HepG2 (cell line): ENCODE data around the gene RUVBL2. TPM values are rescaled to one million over a fixed set of nuclear protein-coding genes. Genes with fewer than 3 reads are reported as not detected.

Experiments used
- ARID3A ChIP-seq: IDR thresholded peaks from 2 replicates; pipeline ENCODE4 v1.6.1; 2012; ENCODE audit warnings: low read depth, low read length, improper control_type of control experiment
- ATF5 ChIP-seq: sonication (generic); formaldehyde crosslinking; IDR thresholded peaks from 2 replicates; pipeline ENCODE4 v1.4.0; 2020; ENCODE audit warnings: mild to moderate bottlenecking, low read depth, missing genetic modification reagents
- DR1 ChIP-seq: sonication (generic); formaldehyde crosslinking; IDR thresholded peaks from 2 replicates; pipeline ENCODE4 v1.8.0; 2021; ENCODE audit warnings: mild to moderate bottlenecking, missing genetic modification reagents, inconsistent platforms
- IKZF4 ChIP-seq: sonication (generic); formaldehyde crosslinking; IDR thresholded peaks from 2 replicates; pipeline ENCODE4 v1.5.1; 2020; ENCODE audit warnings: borderline replicate concordance, mild to moderate bottlenecking, low read depth, missing genetic modification reagents; ENCODE audit errors: not compliant biosample characterization
- MED8 ChIP-seq: sonication (generic); formaldehyde crosslinking; IDR thresholded peaks from 2 replicates; pipeline ENCODE4 v1.8.1; 2023; ENCODE audit warnings: mild to moderate bottlenecking, missing genetic modification reagents; ENCODE audit not compliant: insufficient replicate concordance
- PHF21A ChIP-seq: sonication (generic); formaldehyde crosslinking; IDR thresholded peaks from 2 replicates; pipeline ENCODE4 v1.5.0; 2020; ENCODE audit warnings: mild to moderate bottlenecking, missing genetic modification reagents
- RFXAP ChIP-seq: sonication (generic); formaldehyde crosslinking; IDR thresholded peaks from 2 replicates; pipeline ENCODE4 v1.4.0; 2020; ENCODE audit warnings: missing genetic modification reagents, borderline replicate concordance
- TCF12 ChIP-seq, 2 experiments: fragments of 450-650 bp in 1 of 2; sonication (generic) in 1 of 2; formaldehyde crosslinking in 1 of 2; IDR thresholded peaks; 2 replicates each; pipeline versions ENCODE4 v1.6.1 to v1.8.0; 2017 to 2022; ENCODE audit warnings: antibody characterized with exemption in 1 of 2, mild to moderate bottlenecking in 1 of 2, missing genetic modification reagents in 1 of 2, moderate library complexity in 1 of 2
- TFDP2 ChIP-seq: sonication (generic); formaldehyde crosslinking; IDR thresholded peaks from 2 replicates; pipeline ENCODE4 v1.4.0; 2020; ENCODE audit warnings: missing genetic modification reagents
- THAP11 ChIP-seq: IDR thresholded peaks from 2 replicates; pipeline ENCODE4 v1.6.1; 2016; ENCODE audit warnings: missing biosample characterization, missing genetic modification reagents
- ZBTB37 ChIP-seq: sonication (generic); formaldehyde crosslinking; IDR thresholded peaks from 2 replicates; pipeline ENCODE4 v1.4.0; 2020; ENCODE audit warnings: mild to moderate bottlenecking, missing genetic modification reagents
- ZFX ChIP-seq: sonication (generic); formaldehyde crosslinking; IDR thresholded peaks from 2 replicates; pipeline ENCODE4 v1.4.0; 2020; ENCODE audit warnings: mild to moderate bottlenecking, low read depth, missing genetic modification reagents, moderate library complexity
- ZNF572 ChIP-seq: sonication (generic); formaldehyde crosslinking; IDR thresholded peaks from 2 replicates; pipeline ENCODE4 v1.5.1; 2020; ENCODE audit warnings: mild to moderate bottlenecking, missing genetic modification reagents
- ZNF609 ChIP-seq: sonication (generic); formaldehyde crosslinking; IDR thresholded peaks from 2 replicates; pipeline ENCODE4 v1.4.0; 2020; ENCODE audit warnings: mild to moderate bottlenecking, missing genetic modification reagents, borderline replicate concordance
- ZNF749 ChIP-seq: sonication (generic); formaldehyde crosslinking; IDR thresholded peaks from 2 replicates; pipeline ENCODE4 v1.8.0; 2022; ENCODE audit warnings: mild to moderate bottlenecking, missing genetic modification reagents, moderate library complexity, borderline replicate concordance
- polyA plus RNA-seq, 8 experiments: library from polyadenylated mRNA; depleted of rRNA in 3 of 8; stranded (reverse) in 7 of 8; unstranded in 1 of 8; fragments of >200 nt; fragmentation: Illumina TruSeq in 4 of 8; extraction: Trizol in 4 of 8; gene quantifications; 2 replicates each; pipeline versions ENCODE4 v1.2.1 to v1.2.3, GENCODE V29; 2011 to 2016; ENCODE audit warnings: low read depth in 4 of 8, missing spikeins in 1 of 8, mixed read lengths in 1 of 8; ENCODE audit not compliant: insufficient read depth in 1 of 8
- total RNA-seq, 5 experiments: library from RNA; depleted of rRNA; stranded (reverse); fragments of >200 nt; fragmentation: Illumina TruSeq; extraction: Trizol; gene quantifications; 2 replicates each; pipeline ENCODE4 v1.2.3, GENCODE V29; 2016; ENCODE audit warnings: low read depth in 1 of 5

The RUVBL2 gene
- total and polyA plus RNA-seq, 2 of the 13 experiments (the other 11 are each of a cell fraction or from before 2014, with no cell fraction given): 120 to 122 TPM

- TF ChIP-seq RFXAP (peak; percentile 80), PHF21A (CRISPR knock-in tag) (peak; percentile 31; the same call in 1 of the 2 replicates), ARID3A (no peak), THAP11 (CRISPR knock-in tag) (peak; percentile 90), ZFX (peak; percentile 13; the same call in 1 of the 2 replicates), MED8 (peak; percentile 60), ZNF609 (CRISPR knock-in tag) (peak; percentile 24; the same call in 1 of the 2 replicates), IKZF4 (CRISPR knock-in tag) (peak; percentile 72), ZNF749 (peak; percentile 82; the same call in 1 of the 2 replicates), ATF5 (CRISPR knock-in tag) (no peak), ZBTB37 (CRISPR knock-in tag) (0 out of 2 replicates have a peak, but pooled peaks have one; percentile 21), TCF12 (IDR thresholded peaks at IDR 0.05) (no peak), TCF12 (CRISPR knock-in tag; IDR thresholded peaks at IDR 0.05) (peak; percentile 84), ZNF572 (CRISPR knock-in tag) (no peak), DR1 (CRISPR knock-in tag) (peak; percentile 44), TFDP2 (CRISPR knock-in tag) (peak; percentile 81)
These were observed 38.9 kb upstream of the RUVBL2 start, which contains the start of gene BAX (continued) for GRCh38 chr19:48954595-48955307.
